ENCODE results near the gene SLIT3. TPM values are rescaled to one million over a fixed set of nuclear protein-coding genes. Genes with fewer than 3 reads are reported as not detected.

SLIT3 gene
- total RNA-seq, 2 experiments from 2014 or later: not detected

- no peaks in the 10 kb centered on the region for H3K27me3 ChIP-seq (ENCODE audit: control insufficient read depth in 1 of 2, insufficient read depth in 2 of 2, low read length in 2 of 2)
- Mint-ChIP-seq H3K4me3 (no peak overlapping the region), H3K4me1 (ENCODE audit: low read depth) (no peaks in the 10 kb centered on the region), H3K36me3 (ENCODE audit: low read depth) (no peaks in the 10 kb centered on the region), H3K27ac (no peak overlapping the region), H3K27me3 (peaks cover 4% of the 10 kb centered on the region), H3K9me3 (no peaks in the 10 kb centered on the region)
- no peak for ATAC-seq (ENCODE audit: poor library complexity)
- no peak overlapping the region for H3K27ac ChIP-seq (ENCODE audit: low read depth in 1 of 2, low read length in 2 of 2)
- TF ChIP-seq CTCF (IDR thresholded peaks at IDR 0.05): no peak
- ChIA-PET CTCF (no interaction called here), POLR2A (no interaction called here)
- H3K4me1 ChIP-seq (ENCODE audit: insufficient read depth, low read length): no peaks in the 10 kb centered on the region
- H3K36me3 ChIP-seq (ENCODE audit: insufficient read depth, low read length): no peaks in the 10 kb centered on the region
- DNase-seq: no peak
- no peak overlapping the region for H3K4me3 ChIP-seq (ENCODE audit: low read length)
- H3K9me3 ChIP-seq (ENCODE audit: control insufficient read depth in 1 of 2, insufficient read depth in 1 of 2, low read length in 2 of 2): peaks cover 0 to 3% of the 10 kb centered on the region in 2 experiments
- intact Hi-C loops (cut with DNase I, micrococcal nuclease): no loop called here
Measured at GRCh38 chr5:169221519-169221918, 79.4 kb downstream of the SLIT3 start.

- H3K4me3 ChIP-seq (ENCODE audit: low read length): no peak overlapping the region
- no peak overlapping the region for H3K27ac Mint-ChIP-seq
- H3K4me3 Mint-ChIP-seq: no peak overlapping the region
- H3K9me3 Mint-ChIP-seq: no peaks in the 10 kb centered on the region
- no peak for TF ChIP-seq CTCF (IDR thresholded peaks at IDR 0.05)
- no peaks in the 10 kb centered on the region for H3K4me1 Mint-ChIP-seq (ENCODE audit: low read depth)
- ChIA-PET CTCF (no interaction called here), POLR2A (no interaction called here)
- DNase-seq: no peak
- intact Hi-C loops (cut with DNase I, micrococcal nuclease): no loop called here
- H3K9me3 ChIP-seq (ENCODE audit: control insufficient read depth in 1 of 2, insufficient read depth in 1 of 2, low read length in 2 of 2): no peaks in the 10 kb centered on the region
- ATAC-seq (ENCODE audit: poor library complexity): no peak
- no peaks in the 10 kb centered on the region for H3K36me3 Mint-ChIP-seq (ENCODE audit: low read depth)
- peaks cover 12% of the 10 kb centered on the region for H3K27me3 Mint-ChIP-seq
- H3K27me3 ChIP-seq (ENCODE audit: control insufficient read depth in 1 of 2, insufficient read depth in 2 of 2, low read length in 2 of 2): peaks cover 0 to 4% of the 10 kb centered on the region in 2 experiments
- H3K36me3 ChIP-seq (ENCODE audit: insufficient read depth, low read length): no peaks in the 10 kb centered on the region
- H3K4me1 ChIP-seq (ENCODE audit: insufficient read depth, low read length): no peaks in the 10 kb centered on the region
- H3K27ac ChIP-seq (ENCODE audit: low read depth in 1 of 2, low read length in 2 of 2): no peak overlapping the region
Measured at GRCh38 chr5:169219961-169220360, 81.0 kb downstream of the SLIT3 start.

GRCh38 chr5:169219351-169219750 lies 81.6 kb downstream of the SLIT3 start:
- H3K9me3 ChIP-seq (ENCODE audit: control insufficient read depth in 1 of 2, insufficient read depth in 1 of 2, low read length in 2 of 2): no peaks in the 10 kb centered on the region
- no peaks in the 10 kb centered on the region for H3K9me3 Mint-ChIP-seq
- H3K4me3 ChIP-seq (ENCODE audit: low read length): no peak overlapping the region
- no peaks in the 10 kb centered on the region for H3K4me1 ChIP-seq (ENCODE audit: insufficient read depth, low read length)
- H3K36me3 Mint-ChIP-seq (ENCODE audit: low read depth): no peaks in the 10 kb centered on the region
- no peak overlapping the region for H3K4me3 Mint-ChIP-seq
- H3K4me1 Mint-ChIP-seq (ENCODE audit: low read depth): no peaks in the 10 kb centered on the region
- H3K27me3 Mint-ChIP-seq: peaks cover 12% of the 10 kb centered on the region
- H3K27ac Mint-ChIP-seq: no peak overlapping the region
- ATAC-seq (ENCODE audit: poor library complexity) (no peak), DNase-seq (no peak)
- H3K27ac ChIP-seq (ENCODE audit: low read depth in 1 of 2, low read length in 2 of 2): no peak overlapping the region
- no peak for TF ChIP-seq CTCF (IDR thresholded peaks at IDR 0.05)
- peaks cover 0 to 4% of the 10 kb centered on the region in 2 experiments for H3K27me3 ChIP-seq (ENCODE audit: control insufficient read depth in 1 of 2, insufficient read depth in 2 of 2, low read length in 2 of 2)
- H3K36me3 ChIP-seq (ENCODE audit: insufficient read depth, low read length): no peaks in the 10 kb centered on the region
- CTCF ChIA-PET: no interaction called here
- POLR2A ChIA-PET: no interaction called here
- intact Hi-C loops (cut with DNase I, micrococcal nuclease): no loop called here
